NB4 (cell line): Measurements from ENCODE around the gene FUS.
A peak's percentile ranks its signal among the peaks of the same experiment; 100 is the strongest.

Experiments
- DNase-seq: peaks from one replicate; pipeline ENCODE4 v3.0.0; 2010; ENCODE audit warnings: low read depth
- H3K4me3 ChIP-seq: one replicate; pipeline ENCODE4 v1.5.1; 2011; ENCODE audit warnings: mild to moderate bottlenecking, low read depth, low read length, moderate library complexity
- CTCF ChIP-seq: IDR thresholded peaks from one replicate; pipeline ENCODE4 v1.5.1; 2012; ENCODE audit warnings: low read depth, low read length
- MYC ChIP-seq: IDR thresholded peaks from 2 replicates; pipeline ENCODE4 v1.6.1; 2011; ENCODE audit warnings: low read depth, low read length
- POLR2A ChIP-seq: IDR thresholded peaks from 2 replicates; pipeline ENCODE4 v1.6.1; 2011; ENCODE audit warnings: mild to moderate bottlenecking; ENCODE audit not compliant: insufficient read length; ENCODE audit errors: extremely low read depth
- TF ChIP-seq, protein P1 (sequence below): IDR thresholded peaks from 2 replicates; pipeline ENCODE4 v1.6.1; 2011; ENCODE audit warnings: low read depth, low read length

The FUS gene

DNA sequence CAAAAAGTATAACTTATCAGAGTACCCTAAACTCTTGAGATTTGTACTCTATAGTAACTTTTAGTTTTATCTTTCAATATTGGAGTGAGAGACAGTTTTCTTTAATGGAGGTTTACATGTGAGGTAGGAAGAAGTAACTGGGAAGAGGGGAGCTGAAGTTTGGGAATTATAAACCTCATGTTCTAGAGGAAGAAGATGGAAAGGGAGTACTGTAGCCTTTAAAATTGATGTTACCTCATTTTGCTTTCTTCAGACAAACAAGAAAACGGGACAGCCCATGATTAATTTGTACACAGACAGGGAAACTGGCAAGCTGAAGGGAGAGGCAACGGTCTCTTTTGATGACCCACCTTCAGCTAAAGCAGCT lies 9.5 kb downstream of the FUS start:
- no peak for DNase-seq
- H3K4me3 ChIP-seq = no peak overlapping the region
- TF ChIP-seq POLR2A (no peak), CTCF (no peak), MYC (no peak)
- TF ChIP-seq, protein P1, sequence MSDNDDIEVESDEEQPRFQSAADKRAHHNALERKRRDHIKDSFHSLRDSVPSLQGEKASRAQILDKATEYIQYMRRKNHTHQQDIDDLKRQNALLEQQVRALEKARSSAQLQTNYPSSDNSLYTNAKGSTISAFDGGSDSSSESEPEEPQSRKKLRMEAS = no peak

- TF ChIP-seq MYC (no peak), POLR2A (no peak), CTCF (no peak)
- TF ChIP-seq, protein P1 = no peak
- peak; percentile 1 for DNase-seq
- H3K4me3 ChIP-seq = no peak overlapping the region
Measured at GRCh38 chr16:31190061-31190460, 10.1 kb downstream of the FUS start.

- TF ChIP-seq, protein P1 = no peak
- DNase-seq = no peak
- H3K4me3 ChIP-seq = no peak overlapping the region
Measured at GRCh38 chr16:31190818-31191444, 11.0 kb downstream of the FUS start.

DNA sequence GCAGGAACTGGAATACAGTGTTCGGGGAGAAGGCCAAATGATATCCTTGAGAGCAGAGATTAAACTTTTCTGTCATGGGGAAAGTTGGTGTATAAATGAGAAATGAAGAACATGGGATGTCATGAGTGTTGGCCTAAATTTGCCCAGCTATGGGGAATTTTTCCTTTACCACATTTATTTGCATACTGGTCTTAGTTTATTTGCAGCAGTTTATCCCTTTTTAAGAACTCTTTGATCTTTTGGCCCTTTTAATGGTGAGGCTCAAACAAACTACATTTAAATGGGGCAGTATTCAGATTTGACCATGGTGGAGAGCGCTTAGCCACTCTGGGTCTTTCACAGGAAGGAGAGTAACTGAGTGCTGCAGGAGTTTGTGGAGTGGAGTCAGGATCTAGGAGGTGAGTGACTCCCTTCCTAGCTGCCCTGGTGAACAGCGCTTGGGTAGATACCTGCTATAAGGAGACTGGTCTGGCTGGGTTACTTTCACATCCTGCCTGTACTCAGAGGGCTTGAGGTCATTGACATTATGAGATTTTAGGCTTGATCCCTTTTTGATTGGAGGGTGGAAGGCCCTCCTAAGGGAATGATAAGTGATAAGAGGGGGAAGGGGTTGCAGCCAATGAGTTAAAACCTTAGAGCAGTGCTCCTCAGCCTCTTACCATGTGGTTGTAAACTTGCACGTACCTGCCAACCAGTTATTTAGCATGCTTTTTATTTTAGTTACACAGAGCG lies 11.9 kb downstream of the FUS start:
- no peak for TF ChIP-seq CTCF
- peak; percentile 11 for TF ChIP-seq POLR2A
- H3K4me3 ChIP-seq = no peak overlapping the region
- no peak for DNase-seq

DNA sequence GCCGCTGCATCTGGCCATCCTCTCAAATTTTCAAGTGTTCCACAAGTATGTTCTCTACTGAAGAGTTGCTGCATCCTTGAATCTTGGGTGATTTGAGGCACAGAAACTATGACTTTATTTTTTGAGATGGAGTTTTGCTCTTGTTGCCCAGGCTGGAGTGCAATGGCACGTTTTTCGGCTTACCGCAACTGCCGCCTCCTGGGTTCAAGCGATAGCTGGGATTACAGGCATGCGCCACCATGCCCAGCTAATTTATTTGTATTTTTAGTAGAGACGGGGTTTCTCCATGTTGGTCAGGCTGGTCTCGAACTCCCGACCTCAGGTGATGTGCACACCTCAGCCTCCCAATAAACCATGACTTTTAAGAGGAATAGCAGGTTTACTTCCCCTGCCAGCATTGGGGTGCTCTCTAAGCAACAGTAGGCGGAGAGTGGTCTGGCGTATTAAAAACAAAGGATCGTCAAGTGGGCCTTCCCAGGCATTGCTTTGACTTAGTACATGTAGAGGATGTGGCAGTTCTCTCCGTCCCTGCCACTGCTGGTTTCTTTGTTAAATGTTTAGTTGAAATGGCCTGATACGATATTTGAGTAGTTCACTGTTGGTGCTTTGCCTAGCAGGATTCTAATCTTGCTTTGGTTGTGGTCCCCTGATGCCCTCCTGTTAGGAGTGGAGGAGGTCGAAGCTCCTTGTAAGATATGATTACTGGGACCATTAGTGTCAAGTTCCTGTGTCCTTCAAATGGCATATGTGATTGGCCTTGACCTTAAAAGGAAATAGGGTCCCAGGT lies 13.1 kb downstream of the FUS start:
- H3K4me3 ChIP-seq = no peak overlapping the region
- DNase-seq = no peak
- TF ChIP-seq CTCF = no peak
- TF ChIP-seq, protein P1 = no peak
- TF ChIP-seq POLR2A = no peak
- no peak for TF ChIP-seq MYC

GRCh38 chr16:31193874-31194273 lies 13.9 kb downstream of the FUS start:
- TF ChIP-seq, protein P1 = no peak
- TF ChIP-seq POLR2A (no peak), CTCF (no peak), MYC (no peak)
- no peak overlapping the region for H3K4me3 ChIP-seq
- DNase-seq = no peak
